Prostate gland (tissue), 1 donor: ENCODE measurements around the gene APBA3.

Experiments used
- POLR2A ChIP-seq: fragments of 450-650 bp; IDR thresholded peaks from one replicate; pipeline ENCODE4 v1.6.1; 2016; ENCODE audit warnings: antibody characterized with exemption, mild to moderate bottlenecking
- POLR2AphosphoS5 ChIP-seq: sonication (generic); formaldehyde crosslinking; IDR thresholded peaks from one replicate; pipeline ENCODE4 v1.6.1; 2017; ENCODE audit warnings: antibody characterized with exemption

GRCh38 chr19:3745363-3746045 is 16.0 kb downstream of the APBA3 start:
- TF ChIP-seq POLR2AphosphoS5 (no peak), POLR2A (no peak)
